ENCODE data around the gene POLD3.

DNA sequence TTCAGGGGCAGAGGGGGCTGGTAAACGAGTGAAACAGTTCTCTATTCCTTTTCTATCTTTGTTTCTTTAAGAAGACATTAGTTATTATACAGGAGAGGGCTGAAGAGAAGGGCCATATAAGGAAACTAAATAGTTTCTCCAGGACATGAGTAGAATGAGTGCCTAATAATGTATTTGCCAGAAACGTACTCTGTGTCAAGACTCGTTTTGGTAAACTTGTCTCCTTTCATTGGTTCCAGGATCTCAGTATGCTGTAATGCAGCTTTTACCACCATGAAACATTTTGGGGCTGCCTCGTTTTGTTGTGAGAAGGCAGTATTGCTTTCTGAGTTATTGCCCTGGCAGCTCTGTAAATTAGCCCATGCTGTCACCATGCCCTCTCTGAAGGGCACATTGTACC lies 51.7 kb downstream of the POLD3 start:
- TF ChIP-seq SIN3A (IDR thresholded peaks at IDR 0.05; ENCODE audit: borderline replicate concordance, insufficient read depth, low read length) (no peak), POLR2AphosphoS5 (IDR thresholded peaks at IDR 0.05; ENCODE audit: low read depth, low read length) (no peak)

Data from PFSK-1 (cell line).